Measurements from ENCODE around the gene PPAT. TPM values are rescaled to one million over a fixed set of nuclear protein-coding genes. Genes with fewer than 3 reads are reported as not detected.

Gene PPAT
- total RNA-seq, 2 donors from 2014 or later: 1.9 TPM

DNA sequence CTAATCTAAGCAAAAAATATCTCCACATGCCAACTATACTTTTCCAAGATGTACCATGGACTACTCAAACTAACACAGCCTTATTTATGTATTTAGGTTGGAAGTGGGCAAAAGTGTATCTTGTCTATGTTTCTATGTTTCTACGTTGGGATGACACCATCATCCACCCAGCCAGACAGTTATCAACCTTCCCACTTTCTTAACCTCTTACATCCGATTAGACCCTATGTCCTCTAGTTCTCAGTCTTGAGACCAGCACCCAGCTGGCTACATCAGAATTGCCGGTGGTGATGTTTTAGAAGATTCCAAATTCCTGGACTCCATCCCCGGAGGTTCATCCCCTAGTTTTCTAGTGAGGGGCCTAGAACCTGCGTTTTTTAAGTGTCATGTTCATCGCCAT is 47.1 kb downstream of the PPAT start:
- Histone ChIP-seq H3K4me1 (peaks cover 0 to 22% of the 10 kb centered on the region in 2 donors), H3K9me3 (no peaks in the 10 kb centered on the region), H3K36me3 (no peaks in the 10 kb centered on the region), H3K27ac (peak overlapping the region; percentile 95 to 97), H3K27me3 (no peaks in the 10 kb centered on the region), H3K4me3 (peak overlapping the region; percentile 70 to 76)
- no peak for DNase-seq (ENCODE audit: low spot score)
- TF ChIP-seq, protein P1, sequence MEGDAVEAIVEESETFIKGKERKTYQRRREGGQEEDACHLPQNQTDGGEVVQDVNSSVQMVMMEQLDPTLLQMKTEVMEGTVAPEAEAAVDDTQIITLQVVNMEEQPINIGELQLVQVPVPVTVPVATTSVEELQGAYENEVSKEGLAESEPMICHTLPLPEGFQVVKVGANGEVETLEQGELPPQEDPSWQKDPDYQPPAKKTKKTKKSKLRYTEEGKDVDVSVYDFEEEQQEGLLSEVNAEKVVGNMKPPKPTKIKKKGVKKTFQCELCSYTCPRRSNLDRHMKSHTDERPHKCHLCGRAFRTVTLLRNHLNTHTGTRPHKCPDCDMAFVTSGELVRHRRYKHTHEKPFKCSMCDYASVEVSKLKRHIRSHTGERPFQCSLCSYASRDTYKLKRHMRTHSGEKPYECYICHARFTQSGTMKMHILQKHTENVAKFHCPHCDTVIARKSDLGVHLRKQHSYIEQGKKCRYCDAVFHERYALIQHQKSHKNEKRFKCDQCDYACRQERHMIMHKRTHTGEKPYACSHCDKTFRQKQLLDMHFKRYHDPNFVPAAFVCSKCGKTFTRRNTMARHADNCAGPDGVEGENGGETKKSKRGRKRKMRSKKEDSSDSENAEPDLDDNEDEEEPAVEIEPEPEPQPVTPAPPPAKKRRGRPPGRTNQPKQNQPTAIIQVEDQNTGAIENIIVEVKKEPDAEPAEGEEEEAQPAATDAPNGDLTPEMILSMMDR (IDR thresholded peaks at IDR 0.05): no peak

DNA sequence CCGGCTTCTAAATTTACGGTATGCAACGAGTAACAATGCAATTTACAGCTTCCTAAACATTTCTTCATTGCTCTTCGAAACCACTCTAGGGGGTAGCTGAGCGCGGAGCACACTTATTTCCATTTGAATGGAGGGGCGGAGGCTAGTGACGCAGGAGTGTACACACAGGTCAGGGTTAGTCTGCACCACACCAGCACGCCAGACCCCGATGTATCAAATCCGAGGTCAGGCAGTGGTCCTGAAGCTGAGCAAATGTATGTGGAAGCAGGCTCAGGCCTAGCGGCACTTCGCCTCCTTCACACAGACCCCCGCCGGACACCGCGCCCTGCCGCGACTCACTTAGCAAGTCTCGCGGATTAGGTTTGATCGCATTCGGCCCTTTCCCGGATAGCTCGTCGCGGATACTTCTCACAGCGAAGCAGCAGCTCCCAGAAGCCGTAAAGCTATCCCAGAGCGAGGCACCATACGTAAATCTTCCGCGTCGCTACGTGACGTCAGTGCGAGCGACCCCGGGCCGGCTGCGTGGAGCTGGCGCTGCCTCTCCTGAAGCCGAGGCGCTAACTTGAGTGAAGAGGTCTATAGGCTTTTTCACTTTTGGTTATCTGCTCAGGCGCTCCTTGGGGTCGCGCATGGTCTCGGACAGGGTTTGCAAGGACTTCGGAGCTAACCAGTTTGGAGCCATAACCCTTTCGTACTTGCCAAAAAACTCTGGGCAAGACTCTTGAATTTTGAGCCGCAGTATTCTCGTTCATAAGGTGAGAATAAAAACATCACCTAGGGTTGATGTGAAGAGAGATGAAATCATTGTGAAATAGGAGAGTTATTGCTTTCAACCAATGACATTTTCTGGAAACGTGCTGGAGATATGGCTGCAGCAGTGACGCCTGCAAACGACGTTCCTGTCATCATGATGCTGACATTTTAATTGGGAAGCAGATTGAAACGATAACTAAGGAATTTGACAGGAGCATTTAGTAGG is 48.1 kb downstream of the PPAT start, which contains the start of gene AASDH:
AASDH (minus strand) TSS at position 469 of the 979 bp plus-strand sequence. CDS start 3,192 bp downstream, outside the sequence.
- TF ChIP-seq, protein P1 (IDR thresholded peaks at IDR 0.05): peak in 1 of 2 donors; percentile 12
- peak within 1 kb of the TSS; percentile 95 to 97 for H3K27ac ChIP-seq
- peak; percentile 93 for DNase-seq (ENCODE audit: low spot score)
- peaks cover 1% of the 10 kb centered on the region for H3K36me3 ChIP-seq
- H3K27me3 ChIP-seq: no peaks in the 10 kb centered on the region
- H3K9me3 ChIP-seq: no peaks in the 10 kb centered on the region
- H3K4me1 ChIP-seq: peaks cover 0 to 22% of the 10 kb centered on the region in 2 donors
- H3K4me3 ChIP-seq: peak within 1 kb of the TSS; percentile 70 to 76

DNA sequence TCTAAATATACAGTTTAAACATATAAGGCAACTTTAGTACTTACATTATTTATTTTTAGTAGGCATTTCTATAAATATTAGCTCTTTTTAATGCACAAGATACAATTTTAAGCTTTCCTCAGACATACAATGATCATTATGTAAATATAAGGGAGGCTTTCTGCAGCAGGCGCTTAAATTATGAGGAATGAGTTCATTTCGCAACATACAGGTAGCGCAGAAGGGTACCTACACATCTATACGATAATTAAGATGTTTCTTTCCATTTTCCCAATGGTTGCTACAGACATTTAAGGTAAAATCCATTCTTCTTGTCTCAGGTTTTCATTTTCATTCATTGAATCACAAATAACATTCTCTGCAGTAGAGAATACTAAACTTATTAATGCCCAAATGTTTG is 49.3 kb downstream of the PPAT start:
- Histone ChIP-seq H3K27ac (no peak overlapping the region), H3K4me1 (peaks cover 0 to 22% of the 10 kb centered on the region in 2 donors), H3K9me3 (no peaks in the 10 kb centered on the region), H3K36me3 (peaks cover 6% of the 10 kb centered on the region), H3K4me3 (no peak overlapping the region), H3K27me3 (no peaks in the 10 kb centered on the region)
- TF ChIP-seq, protein P1 (IDR thresholded peaks at IDR 0.05): no peak
- DNase-seq (ENCODE audit: low spot score): no peak

DNA sequence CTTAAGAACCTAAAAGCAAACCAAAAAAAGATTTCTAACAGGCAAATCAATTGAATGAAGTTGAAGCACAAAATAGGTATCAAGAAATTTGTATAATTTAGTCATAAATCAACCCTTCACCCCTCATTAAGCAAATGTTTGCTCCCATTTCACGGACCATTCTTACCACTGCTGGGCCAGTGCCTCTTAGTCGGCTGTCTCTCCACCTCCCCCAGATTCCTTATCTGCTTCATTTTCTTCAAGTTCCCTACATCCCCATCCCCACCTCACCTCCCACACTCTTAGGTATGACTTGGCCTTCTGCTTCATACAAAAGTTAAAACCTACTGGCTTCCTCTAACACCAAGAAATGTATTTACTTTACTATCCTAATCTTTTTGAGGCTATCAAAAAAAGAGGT is 60.0 kb downstream of the PPAT start:
- H3K9me3 ChIP-seq: no peaks in the 10 kb centered on the region
- H3K4me3 ChIP-seq: no peak overlapping the region
- peaks cover 3% of the 10 kb centered on the region for H3K36me3 ChIP-seq
- no peak for DNase-seq (ENCODE audit: low spot score)
- H3K27me3 ChIP-seq: no peaks in the 10 kb centered on the region
- TF ChIP-seq, protein P1 (IDR thresholded peaks at IDR 0.05): no peak
- H3K4me1 ChIP-seq: no peaks in the 10 kb centered on the region
- H3K27ac ChIP-seq: no peak overlapping the region

DNA sequence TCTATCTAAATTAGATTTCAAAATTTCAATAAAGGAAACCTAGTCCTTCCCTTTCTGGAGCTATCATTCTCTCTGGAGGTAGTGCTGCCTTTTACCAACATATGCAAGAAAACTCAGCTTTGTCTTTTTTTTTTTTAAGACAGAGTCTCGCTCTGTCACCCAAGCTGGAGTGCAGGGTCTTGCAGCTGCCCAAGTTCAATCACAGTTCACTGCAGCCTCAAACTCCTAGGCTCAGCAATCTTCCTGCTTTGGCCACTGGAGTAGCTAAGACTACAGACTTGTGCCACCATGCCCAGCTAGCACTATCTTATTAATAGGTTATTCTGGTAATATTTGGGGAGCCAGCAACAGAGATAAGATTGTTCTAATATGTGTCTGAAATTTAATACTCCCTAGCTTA is 60.5 kb downstream of the PPAT start:
- no peak for DNase-seq (ENCODE audit: low spot score)
- no peaks in the 10 kb centered on the region for H3K4me1 ChIP-seq
- H3K9me3 ChIP-seq: no peaks in the 10 kb centered on the region

More for the DNA sequence above, 60.5 kb downstream of the PPAT start:
- no peak overlapping the region for H3K4me3 ChIP-seq
- H3K36me3 ChIP-seq: peaks cover 8% of the 10 kb centered on the region
- no peaks in the 10 kb centered on the region for H3K27me3 ChIP-seq
- TF ChIP-seq, protein P1 (IDR thresholded peaks at IDR 0.05): no peak
- H3K27ac ChIP-seq: no peak overlapping the region

Data from right atrium auricular region (tissue), 2 donors.